K562 (cell line): ENCODE measurements around the gene PDCD1LG2. TPM values are rescaled to one million over a fixed set of nuclear protein-coding genes. Genes with fewer than 3 reads are reported as not detected.

Source experiments
- ATAC-seq: fragments of 200-7000 bp; cut with Tn5 transposase; 3 replicates; pipeline ENCODE4 v1.9.1; 2020; ENCODE audit warnings: moderate library complexity
- BruUV-seq: library from RNA; stranded (reverse); fragments of 400-500 nt; replicated peaks from 2 replicates; lab custom pipeline; 2021; lab: Mats Ljungman, UMichigan
- CTCF ChIA-PET: fragments of 300-600 bp; formaldehyde crosslinking; extraction: SDS; loops from one replicate; lab custom pipeline; 2021; ENCODE audit warnings: low intra/inter-chr PET ratio; lab: Yijun Ruan, JAX
- POLR2A ChIA-PET: fragments of 300-600, 350-650 bp; sonication (Branson Sonifier 250); formaldehyde crosslinking; extraction: SDS; loops from one replicate; lab custom pipeline; 2021; ENCODE audit warnings: antibody characterized with exemption, inconsistent platforms; lab: Yijun Ruan, JAX
- DNase-seq, 4 experiments: peaks; one replicate each; pipeline versions ENCODE4 v3.0.0 to v3.0.0-alpha.2; 2011 to 2018; ENCODE audit warnings: low spot score in 3 of 4, mixed read lengths in 3 of 4; ENCODE audit errors: extremely low read depth in 1 of 4
- FAIRE-seq: peaks from 2 replicates; lab custom pipeline; 2011; peaks lifted over from hg19 to GRCh38; lab: Jason Lieb, UNC
- H2AFZ ChIP-seq: 2 replicates; pipeline ENCODE4 v1.6.0; 2011; ENCODE audit warnings: low read depth, low read length, control low read depth, inconsistent platforms
- H3K27ac ChIP-seq: fragments of 200-600 bp; 3 replicates; pipeline ENCODE4 v1.8.0; 2011; ENCODE audit warnings: low read depth, mild to moderate bottlenecking, control low read depth, inconsistent platforms, low read length, moderate library complexity, mixed read lengths; ENCODE audit errors: extremely low read depth
- H3K27me3 ChIP-seq, 2 experiments: fragments of 300-600 bp in 1 of 2; 2 replicates in 1 of 2; 3 replicates in 1 of 2; pipeline versions ENCODE4 v1.6.0 to v1.8.0; 2011; ENCODE audit warnings: inconsistent platforms in 2 of 2, low read length in 2 of 2, mild to moderate bottlenecking in 1 of 2, mixed read lengths in 1 of 2, moderate library complexity in 1 of 2; ENCODE audit not compliant: control insufficient read depth in 2 of 2, insufficient read depth in 2 of 2
- H3K36me3 ChIP-seq: fragments of 300-600 bp; 3 replicates; pipeline ENCODE4 v1.8.0; 2011; ENCODE audit warnings: mild to moderate bottlenecking, low read length, inconsistent platforms; ENCODE audit not compliant: control insufficient read depth, insufficient read depth
- H3K4me1 ChIP-seq, 2 experiments: fragments of 200-600 bp in 1 of 2; replicated peaks in 1 of 2; 2 replicates in 1 of 2; 3 replicates in 1 of 2; pipeline versions ENCODE4 v1.5.1 to v1.8.0; 2011; ENCODE audit warnings: inconsistent platforms in 2 of 2, low read length in 2 of 2, mild to moderate bottlenecking in 1 of 2, mixed read lengths in 1 of 2, moderate library complexity in 1 of 2; ENCODE audit not compliant: control insufficient read depth in 2 of 2, insufficient read depth in 2 of 2
- H3K4me2 ChIP-seq: 2 replicates; pipeline ENCODE4 v1.6.1; 2011; ENCODE audit warnings: low read length, control low read depth, inconsistent platforms, mixed read lengths; ENCODE audit not compliant: insufficient read depth
- H3K4me3 ChIP-seq: fragments of 200-600 bp; sonication (generic), shearing (Covaris generic); 2 replicates; pipeline ENCODE4 v1.5.1; 2016; ENCODE audit warnings: control low read depth, inconsistent platforms
- H3K79me2 ChIP-seq: fragments of 200-600 bp; 3 replicates; pipeline ENCODE4 v1.8.0; 2011; ENCODE audit warnings: low read length, inconsistent platforms; ENCODE audit not compliant: control insufficient read depth, insufficient read depth
- H3K9ac ChIP-seq, 2 experiments: 2 replicates each; pipeline versions ENCODE4 v1.6.0 to v1.6.1; 2011; ENCODE audit warnings: low read depth in 2 of 2, low read length in 2 of 2, control low read depth in 1 of 2, inconsistent platforms in 1 of 2, mild to moderate bottlenecking in 1 of 2, mixed read lengths in 1 of 2; ENCODE audit not compliant: insufficient read depth in 1 of 2
- H3K9me1 ChIP-seq: one replicate; pipeline ENCODE4 v1.6.0; 2011; ENCODE audit warnings: inconsistent platforms, mild to moderate bottlenecking, low read length, moderate library complexity; ENCODE audit not compliant: control insufficient read depth, insufficient read depth
- H3K9me3 ChIP-seq: replicated peaks from 2 replicates; pipeline ENCODE4 v1.5.1; 2011; ENCODE audit warnings: low read depth, low read length, inconsistent platforms; ENCODE audit not compliant: control insufficient read depth, insufficient read depth
- H4K20me1 ChIP-seq: replicated peaks from 2 replicates; pipeline ENCODE4 v1.6.1; 2011; ENCODE audit warnings: low read length, inconsistent platforms, mixed read lengths; ENCODE audit not compliant: control insufficient read depth, insufficient read depth
- ETV5 ChIP-seq: sonication (generic); formaldehyde crosslinking; IDR thresholded peaks from 2 replicates; pipeline ENCODE4 v1.4.0; 2020; ENCODE audit warnings: low read depth, mild to moderate bottlenecking, missing genetic modification reagents
- GABPB2 ChIP-seq: fragments of 250-450 bp; sonication (Bioruptor Pico); conservative IDR thresholded peaks from 2 replicates; pipeline ENCODE4 v1.5.1; 2021; ENCODE audit warnings: mild to moderate bottlenecking
- HMBOX1 ChIP-seq: sonication (generic); IDR thresholded peaks from 2 replicates; pipeline ENCODE4 v1.6.1; 2016
- MTA3 ChIP-seq: fragments of 450-650 bp; formaldehyde crosslinking; IDR thresholded peaks from 2 replicates; pipeline ENCODE4 v1.6.1; 2017; ENCODE audit warnings: mild to moderate bottlenecking, borderline replicate concordance
- MXD1 ChIP-seq: fragments of 250-450 bp; sonication (Bioruptor Pico); IDR thresholded peaks from 2 replicates; pipeline ENCODE4 v1.8.0; 2021; ENCODE audit warnings: borderline replicate concordance, mild to moderate bottlenecking, moderate library complexity; ENCODE audit not compliant: poor library complexity, severe bottlenecking
- MYC ChIP-seq, 2 experiments: fragments of 250-450 bp in 1 of 2; sonication (Bioruptor Pico) in 1 of 2; IDR thresholded peaks; 2 replicates each; pipeline versions ENCODE4 v1.5.1 to v1.6.1; 2012 to 2021; ENCODE audit warnings: low read depth in 2 of 2, borderline replicate concordance in 1 of 2, improper control_type of control experiment in 1 of 2, low read length in 1 of 2, mild to moderate bottlenecking in 1 of 2, moderate library complexity in 1 of 2
- POLR2AphosphoS5 ChIP-seq: IDR thresholded peaks from 2 replicates; pipeline ENCODE4 v1.6.1; 2011; ENCODE audit warnings: mild to moderate bottlenecking, low read depth, low read length, moderate library complexity; ENCODE audit not compliant: control insufficient read depth, insufficient read depth
- RAD51 ChIP-seq: fragments of 450-650 bp; IDR thresholded peaks from 2 replicates; pipeline ENCODE4 v1.7.1; 2016; ENCODE audit warnings: low read depth, mild to moderate bottlenecking, borderline replicate concordance
- RBBP5 ChIP-seq: fragments of 200-600 bp; sonication (generic); IDR thresholded peaks from 2 replicates; pipeline ENCODE4 v1.6.1; 2012; ENCODE audit warnings: borderline replicate concordance, mild to moderate bottlenecking, low read length, control low read depth, inconsistent platforms; ENCODE audit not compliant: insufficient read depth, poor library complexity, severe bottlenecking
- TEAD1 ChIP-seq, 2 experiments: fragments of 450-650 bp in 1 of 2; sonication (generic) in 1 of 2; formaldehyde crosslinking; IDR thresholded peaks; 2 replicates each; pipeline versions ENCODE4 v1.4.0 to v1.8.0; 2020 to 2022; ENCODE audit warnings: mild to moderate bottlenecking in 2 of 2, missing genetic modification reagents in 1 of 2
- ZFPM2 ChIP-seq: fragments of 250-450 bp; sonication (Bioruptor Pico); IDR thresholded peaks from 2 replicates; pipeline ENCODE4 v1.5.1; 2022; ENCODE audit warnings: mild to moderate bottlenecking
- ZNF133 ChIP-seq: fragments of 250-450 bp; sonication (Bioruptor Pico); IDR thresholded peaks from 2 replicates; pipeline ENCODE4 v1.4.0; 2020; ENCODE audit warnings: mild to moderate bottlenecking
- WGBS: fragments of 100-300 bp; shearing (Covaris generic); methylation state at CpG from one replicate; pipeline ENCODE4 v1.1.6; 2016; ENCODE audit warnings: low coverage, mixed read lengths; ENCODE audit not compliant: insufficient coverage; ENCODE audit errors: missing lambda C conversion rate; 5-methylcytosine and 5-hydroxymethylcytosine counted together
- in situ Hi-C: fragments of 300-500 bp; cut with MboI; formaldehyde crosslinking; loops from 4 replicates; pipeline ENCODE4 v1.15.0; 2018; ENCODE audit warnings: inconsistent platforms, mixed read lengths
- intact Hi-C: fragments of 100-400 bp; cut with micrococcal nuclease; formaldehyde crosslinking; loops from 2 replicates; pipeline ENCODE4 v1.14.2; 2022
- polyA plus RNA-seq, 8 experiments: library from polyadenylated mRNA; depleted of rRNA in 4 of 8; stranded (reverse) in 5 of 8; unstranded in 3 of 8; fragments of >200 nt; fragmentation: Nextera tagmentation in 2 of 8; fragmentation: Illumina TruSeq in 1 of 8; extraction: Ambion mirVana in 2 of 8; extraction: Trizol in 1 of 8; gene quantifications; 2 replicates each; pipeline versions ENCODE4 v1.2.1 to v1.2.3, GENCODE V29; 2011 to 2014; ENCODE audit warnings: inconsistent platforms in 1 of 8, missing spikeins in 1 of 8
- total RNA-seq, 7 experiments: library from RNA; depleted of rRNA in 6 of 7; stranded (reverse); fragments of >200 nt in 6 of 7; fragmentation: Illumina TruSeq in 2 of 7; extraction: Trizol in 2 of 7; gene quantifications; 2 replicates each; pipeline versions ENCODE4 v1.2.1 to v1.2.3, GENCODE V29; 2011 to 2021; ENCODE audit warnings: low replicate concordance in 1 of 7
- TF ChIP-seq, protein P1 (sequence below), 2 experiments: fragments of 200-800 bp in 1 of 2; sonication (Bioruptor generic) in 1 of 2; sonication (generic) in 1 of 2; formaldehyde crosslinking in 1 of 2; IDR thresholded peaks in 1 of 2; conservative IDR thresholded peaks in 1 of 2; 2 replicates each; pipeline versions ENCODE4 v1.5.0 to v1.6.1; 2016 to 2020; ENCODE audit warnings: missing compliant biosample characterization in 1 of 2, missing genetic modification characterization in 1 of 2, missing genetic modification reagents in 1 of 2

Gene PDCD1LG2
- total and polyA plus RNA-seq, 9 of the 15 experiments (the other 6 are each of a cell fraction or from before 2014, with no cell fraction given), result not detected

DNA sequence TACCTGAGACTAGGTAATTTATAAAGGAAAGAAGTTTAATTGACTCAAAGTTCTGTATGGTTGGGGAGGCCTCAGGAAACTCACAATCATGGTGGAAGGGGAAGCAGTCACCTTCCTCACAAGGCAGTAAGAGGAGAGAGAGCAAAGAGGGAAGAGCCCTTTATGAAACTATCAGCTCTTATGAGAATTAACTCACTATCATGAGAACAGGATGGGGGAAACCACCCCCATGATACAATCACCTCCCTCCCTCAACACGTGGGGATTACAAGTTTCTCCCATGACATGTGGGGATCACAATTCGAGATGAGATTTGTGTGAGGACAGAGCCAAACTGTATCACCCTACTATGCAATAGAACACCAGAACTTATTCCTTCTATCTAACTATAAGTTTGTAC, 32.1 kb upstream of the PDCD1LG2 start (continued):
- TF ChIP-seq MYC (IDR thresholded peaks at IDR 0.05; ENCODE audit: low read depth, low read length), result no peak
- TF ChIP-seq MYC (CRISPR knock-in tag; IDR thresholded peaks at IDR 0.05; ENCODE audit: borderline replicate concordance, low read depth), result no peak
- no peak for TF ChIP-seq ZFPM2 (CRISPR knock-in tag)
- no peak for TF ChIP-seq POLR2AphosphoS5
- no peak for TF ChIP-seq MXD1 (CRISPR knock-in tag)
- no peak for TF ChIP-seq RAD51

GRCh38 chr9:5479994-5480694, 30.2 kb upstream of the PDCD1LG2 start:
- CTCF ChIA-PET, result no interaction called here
- ATAC-seq (no peak), DNase-seq (no peak), FAIRE-seq (no peak)
- Histone ChIP-seq H3K4me3 (no peak overlapping the region), H3K27ac (no peak overlapping the region), H3K9me3 (no peaks in the 10 kb centered on the region), H2AFZ (no peak overlapping the region), H4K20me1 (no peaks in the 10 kb centered on the region), H3K9me1 (no peaks in the 10 kb centered on the region), H3K4me2 (no peak overlapping the region), H3K36me3 (no peaks in the 10 kb centered on the region), H3K4me1 (no peaks in the 10 kb centered on the region), H3K9ac (no peak overlapping the region), H3K79me2 (no peaks in the 10 kb centered on the region), H3K27me3 (no peaks in the 10 kb centered on the region)
- in situ Hi-C loops, result no loop called here
- 62% methylated on average over 3 of the region's 3 CpGs for WGBS
- no TSS peak for BruUV-seq
- TF ChIP-seq RBBP5 (no peak), GABPB2 (no peak), TEAD1 (CRISPR knock-in tag; IDR thresholded peaks at IDR 0.05) (no peak), ETV5 (no peak), HMBOX1 (no peak), MTA3 (no peak), ZNF133 (CRISPR knock-in tag) (no peak)
- TF ChIP-seq, protein P1, sequence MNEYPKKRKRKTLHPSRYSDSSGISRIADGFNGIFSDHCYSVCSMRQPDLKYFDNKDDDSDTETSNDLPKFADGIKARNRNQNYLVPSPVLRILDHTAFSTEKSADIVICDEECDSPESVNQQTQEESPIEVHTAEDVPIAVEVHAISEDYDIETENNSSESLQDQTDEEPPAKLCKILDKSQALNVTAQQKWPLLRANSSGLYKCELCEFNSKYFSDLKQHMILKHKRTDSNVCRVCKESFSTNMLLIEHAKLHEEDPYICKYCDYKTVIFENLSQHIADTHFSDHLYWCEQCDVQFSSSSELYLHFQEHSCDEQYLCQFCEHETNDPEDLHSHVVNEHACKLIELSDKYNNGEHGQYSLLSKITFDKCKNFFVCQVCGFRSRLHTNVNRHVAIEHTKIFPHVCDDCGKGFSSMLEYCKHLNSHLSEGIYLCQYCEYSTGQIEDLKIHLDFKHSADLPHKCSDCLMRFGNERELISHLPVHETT (CRISPR knock-in tag; conservative IDR thresholded peaks at IDR 0.05 in 1 of 2, IDR thresholded peaks at IDR 0.05 in 1 of 2), result no peak
- POLR2A ChIA-PET, result no interaction called here
- intact Hi-C loops, result no loop called here
